HG03045 (cell line): ENCODE results near the gene NOA1.
"Not testable (repeated sequence)": the region's sequence is repeated elsewhere in the genome, so short reads cannot be mapped to it uniquely, and the experiment has no call there.

ENCODE experiments used
- ATAC-seq: cut with Tn5 transposase; IDR thresholded peaks from one replicate; pipeline ENCODE4 v1.9.1; 2021; ENCODE audit warnings: mild to moderate bottlenecking, moderate library complexity; ENCODE audit not compliant: unreplicated experiment

Gene NOA1

DNA sequence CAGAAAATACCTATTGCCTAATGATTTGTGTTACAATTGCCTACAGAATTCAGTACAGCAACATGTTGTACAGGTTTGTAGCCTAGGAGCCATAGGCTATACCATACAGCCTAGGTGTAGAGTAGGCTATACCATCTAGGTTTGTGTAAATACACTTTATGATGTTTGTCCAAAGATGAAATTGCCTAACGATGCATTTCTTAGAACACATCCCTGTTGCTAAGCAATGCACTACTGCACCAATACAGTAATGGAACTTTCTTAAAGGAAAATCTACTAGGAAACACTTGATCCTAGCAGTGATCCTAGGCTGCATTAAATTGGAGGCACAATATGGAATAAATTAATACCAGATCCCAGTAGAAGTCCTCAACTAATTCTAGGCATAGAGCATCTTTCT, 18.3 kb downstream of the NOA1 start:
- ATAC-seq, result no peak

DNA sequence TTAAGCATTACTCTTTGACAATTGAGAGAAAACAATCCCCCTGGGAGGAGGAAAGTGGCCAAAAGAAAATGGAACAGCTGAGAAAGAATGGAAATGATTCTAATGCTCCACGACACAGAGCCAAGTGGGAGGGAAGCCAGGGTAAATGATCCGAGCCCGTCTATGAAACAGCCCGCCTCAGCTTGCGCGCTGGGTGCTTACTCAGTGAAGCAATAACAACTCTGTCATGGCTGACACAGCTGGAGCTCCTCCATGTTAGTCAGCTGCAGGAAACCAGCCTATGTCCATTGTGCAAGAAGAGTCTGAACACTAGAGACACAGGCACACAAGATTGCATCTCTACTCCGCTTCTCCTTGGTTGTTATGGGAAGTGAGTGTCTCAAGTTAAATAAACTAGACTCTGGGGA, 19.3 kb downstream of the NOA1 start:
- ATAC-seq, result no peak

DNA sequence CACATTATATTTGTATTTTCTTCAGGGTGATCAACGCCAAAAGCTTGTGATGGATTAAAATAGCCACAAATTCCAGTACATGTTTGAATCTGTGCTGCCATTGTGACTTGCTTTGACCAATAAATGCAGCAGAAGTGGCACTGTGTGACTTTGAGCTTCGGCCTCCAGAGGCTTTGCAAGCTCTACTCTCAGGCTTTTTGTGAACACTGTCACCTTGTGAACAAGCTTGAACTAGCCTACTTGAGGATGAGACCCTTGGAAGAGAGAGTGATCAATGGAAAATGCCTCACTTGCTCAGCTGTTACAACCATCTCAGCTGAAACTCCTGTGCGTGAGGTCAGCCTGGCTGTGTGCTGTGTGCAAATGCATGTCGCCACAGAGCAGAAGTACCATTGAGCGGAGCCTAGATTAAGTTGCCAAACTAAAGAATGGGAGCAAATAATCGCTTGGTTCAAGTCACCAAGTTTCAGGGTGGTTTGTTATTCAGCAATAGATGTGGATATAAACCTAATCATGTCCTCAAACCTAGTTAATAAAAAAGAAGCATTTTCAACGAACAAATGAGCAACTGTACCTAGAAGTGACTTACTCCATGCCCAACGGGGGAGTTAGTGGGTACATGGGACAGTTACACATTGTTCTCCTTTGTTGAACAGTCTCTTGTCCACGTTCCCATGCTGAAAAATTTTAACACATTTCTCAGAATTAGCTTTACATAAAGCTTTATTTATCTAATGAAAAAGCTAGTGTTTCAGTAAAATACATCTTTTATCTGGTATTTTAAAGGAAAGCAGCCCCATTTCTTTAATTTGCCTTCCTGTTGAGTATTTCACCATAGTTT, 23.5 kb downstream of the NOA1 start:
- ATAC-seq, result no peak

DNA sequence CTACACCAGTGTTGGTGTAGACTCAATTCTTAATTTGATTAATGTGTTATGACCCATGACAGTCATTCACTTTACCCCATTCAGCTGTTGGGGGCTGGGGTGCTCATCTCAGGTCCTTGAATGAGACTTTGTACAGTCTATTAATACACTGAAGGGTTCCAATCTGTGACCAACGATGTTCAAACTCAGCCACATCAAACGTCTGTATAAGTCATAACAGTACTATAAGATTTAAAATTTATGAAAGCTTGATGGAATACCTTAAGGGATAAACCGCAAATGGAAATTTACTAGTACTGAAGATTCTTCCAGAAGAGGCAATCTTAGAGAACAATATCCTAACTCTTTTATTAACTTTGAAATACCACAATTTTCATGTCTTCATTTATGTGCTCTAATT, 36.0 kb downstream of the NOA1 start:
- ATAC-seq, result no peak

DNA sequence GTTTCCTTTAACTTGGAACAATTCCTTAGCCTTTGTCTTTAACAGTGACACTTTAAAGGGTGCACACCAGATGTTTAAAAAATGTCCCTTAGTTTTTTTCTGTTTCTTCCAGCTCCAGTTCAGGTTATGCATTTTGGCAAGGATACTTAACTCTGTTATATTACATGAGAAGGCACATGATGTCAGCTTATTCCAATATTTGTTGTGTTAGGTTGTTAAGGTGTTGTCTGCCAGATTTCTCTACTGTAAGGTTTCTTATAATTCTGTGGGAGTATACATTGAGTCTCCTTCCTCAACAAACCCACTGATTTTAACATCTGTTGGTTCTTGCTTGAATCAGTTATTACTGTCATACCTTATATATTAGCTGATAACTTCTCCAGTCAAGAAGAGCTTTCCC, 36.4 kb downstream of the NOA1 start:
- no peak for ATAC-seq

- ATAC-seq, result no peak
Observed at GRCh38 chr4:56940403-56940802, 37.0 kb downstream of the NOA1 start.

GRCh38 chr4:56939826-56940225, 37.6 kb downstream of the NOA1 start:
- not testable (repeated sequence) for ATAC-seq

GRCh38 chr4:56937262-56937661, 40.1 kb downstream of the NOA1 start:
- ATAC-seq, result no peak

- no peak for ATAC-seq
Observed at GRCh38 chr4:56931924-56932323, 45.5 kb downstream of the NOA1 start.

GRCh38 chr4:56930638-56931037, 46.8 kb downstream of the NOA1 start:
- no peak for ATAC-seq

GRCh38 chr4:56927196-56927595, 50.2 kb downstream of the NOA1 start:
- no peak for ATAC-seq

GRCh38 chr4:56914977-56915376, 62.4 kb downstream of the NOA1 start:
- ATAC-seq, result not testable (repeated sequence)

DNA sequence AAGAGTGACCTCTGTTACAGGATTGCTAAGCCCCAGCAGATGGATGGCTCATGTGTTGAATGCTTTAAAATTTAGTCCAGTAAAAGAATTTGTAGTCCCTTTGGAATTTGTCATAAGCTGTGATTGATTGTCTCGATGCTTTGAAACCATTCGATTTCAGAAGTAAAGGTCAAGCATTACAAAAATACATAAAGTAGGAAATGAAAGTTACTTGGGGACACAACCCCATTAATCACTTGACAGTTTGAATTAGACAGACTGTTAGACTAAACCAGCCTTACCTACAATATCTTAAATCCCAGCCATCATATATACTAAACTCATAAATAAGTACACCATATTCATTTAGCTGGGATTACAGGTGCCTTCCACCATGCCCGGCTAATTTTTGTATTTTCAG, 63.1 kb downstream of the NOA1 start:
- no peak for ATAC-seq
